Stimulated activated CD4-positive, alpha-beta T cell treated with anti-CD3 and anti-CD28 coated beads, Interleukin-1b, Interleukin-23, amount 100 ng/mL, for 24 hours (primary cell): ENCODE results near the gene MTA2.
"Not testable (repeated sequence)": the region's sequence is repeated elsewhere in the genome, so short reads cannot be mapped to it uniquely, and the experiment has no call there.

Experiments
- DNase-seq, 4 experiments: peaks; one replicate each; pipeline ENCODE4 v3.0.0-alpha.2; 2020; ENCODE audit warnings: low read depth in 4 of 4, low spot score in 1 of 4

The MTA2 gene

GRCh38 chr11:62592989-62593421 is 8.7 kb downstream of the MTA2 start:
- DNase-seq: no peak

- DNase-seq: no peak
These were observed 9.4 kb downstream of the MTA2 start for GRCh38 chr11:62592146-62592815.

- DNase-seq: peak; percentile 84 to 90 (median 90)
These were observed 10.1 kb downstream of the MTA2 start, which contains the start of gene TUT1 for GRCh38 chr11:62591448-62592145. Gene TUT1 (minus strand): TSS chr11:62591523. CDS start chr11:62591485, 38 bp downstream.

- no peak for DNase-seq
These were observed 12.6 kb downstream of the MTA2 start for GRCh38 chr11:62588966-62589637.

GRCh38 chr11:62585356-62585755 is 16.3 kb downstream of the MTA2 start:
- not testable (repeated sequence) for DNase-seq

GRCh38 chr11:62581735-62582134 is 19.9 kb downstream of the MTA2 start:
- not testable (repeated sequence) for DNase-seq

GRCh38 chr11:62580959-62581715 is 20.5 kb downstream of the MTA2 start:
- no peak for DNase-seq

- DNase-seq: no peak
These were observed 22.4 kb downstream of the MTA2 start for GRCh38 chr11:62579252-62579651.

GRCh38 chr11:62578541-62578940 is 23.1 kb downstream of the MTA2 start:
- no peak for DNase-seq

GRCh38 chr11:62577046-62577714 is 24.5 kb downstream of the MTA2 start:
- DNase-seq: no peak

- no peak for DNase-seq
These were observed 25.8 kb downstream of the MTA2 start for GRCh38 chr11:62575837-62576236.

- DNase-seq: no peak
These were observed 26.5 kb downstream of the MTA2 start for GRCh38 chr11:62575156-62575555.

GRCh38 chr11:62574363-62575071 is 27.1 kb downstream of the MTA2 start:
- DNase-seq: no peak

GRCh38 chr11:62573592-62574362 is 27.9 kb downstream of the MTA2 start, which contains the start of gene EEF1G:
Gene EEF1G (minus strand): TSS chr11:62573891. CDS start chr11:62573842, 49 bp downstream.
- DNase-seq: peak; percentile 90 to 97 (median 94)

GRCh38 chr11:62573006-62573591 is 28.6 kb downstream of the MTA2 start:
- no peak for DNase-seq

- DNase-seq: no peak
These were observed 29.2 kb downstream of the MTA2 start for GRCh38 chr11:62572431-62572830.

GRCh38 chr11:62571493-62571892 is 30.2 kb downstream of the MTA2 start:
- DNase-seq: not testable (repeated sequence)

- DNase-seq: not testable (repeated sequence)
These were observed 30.8 kb downstream of the MTA2 start for GRCh38 chr11:62570903-62571302.

- DNase-seq: no peak
These were observed 32.1 kb downstream of the MTA2 start for GRCh38 chr11:62569611-62570010.
